HCT116 (cell line): ENCODE measurements around the gene TAS1R2. TPM values are rescaled to one million over a fixed set of nuclear protein-coding genes. Genes with fewer than 3 reads are reported as not detected.

Experiments used
- ATAC-seq: fragments of 200-7000 bp; cut with Tn5 transposase; 2 replicates; pipeline ENCODE4 v1.9.1; 2020; ENCODE audit warnings: mild to moderate bottlenecking, moderate library complexity
- BruUV-seq: library from RNA; stranded (reverse); fragments of 400-500 nt; replicated peaks from 2 replicates; lab custom pipeline; 2021; lab: Mats Ljungman, UMichigan
- CTCF ChIA-PET: fragments of 300-600 bp; sonication (Branson Sonifier 250); formaldehyde crosslinking; loops from one replicate; lab custom pipeline; 2021; ENCODE audit warnings: antibody characterized with exemption; lab: Charles Lee
- POLR2A ChIA-PET: fragments of 300-600, 350-600 bp; sonication (Branson Sonifier 250); formaldehyde crosslinking; loops from one replicate; lab custom pipeline; 2021; ENCODE audit warnings: antibody characterized with exemption; lab: Charles Lee
- RAD21 ChIA-PET, 2 experiments: fragments of 300-600 bp; sonication (Branson Sonifier 250); formaldehyde crosslinking; loops; one replicate each; lab custom pipeline; 2023; ENCODE audit warnings: low total read pairs in 2 of 2; ENCODE audit not compliant: uncharacterized antibody in 2 of 2, unreplicated experiment in 2 of 2, low non-redundant PET in 1 of 2; lab: Charles Lee
- DNase-seq: peaks from one replicate; pipeline ENCODE4 v3.0.0-alpha.2; 2010; ENCODE audit warnings: low read depth, low spot score
- H2AFZ ChIP-seq: fragments of 200-600 bp; shearing (Covaris generic), sonication (generic); 2 replicates; pipeline ENCODE4 v1.6.1; 2017; ENCODE audit warnings: low read depth, mixed run types, mixed read lengths, antibody characterized with exemption, low read length; ENCODE audit not compliant: poor library complexity, severe bottlenecking
- H3K27ac ChIP-seq: 2 replicates; pipeline ENCODE4 v1.5.1; 2012; ENCODE audit warnings: low read depth, low read length
- H3K27me3 ChIP-seq: fragments of 200-600 bp; sonication (generic); 2 replicates; pipeline ENCODE4 v1.6.1; 2016; ENCODE audit warnings: mixed run types, low read length, mixed read lengths; ENCODE audit not compliant: insufficient read depth
- H3K36me3 ChIP-seq, 2 experiments: fragments of 200-500 bp in 1 of 2; fragments of 200-600 bp in 1 of 2; sonication (Bioruptor generic) in 1 of 2; sonication (generic) in 1 of 2; 2 replicates each; pipeline versions ENCODE4 v1.5.1 to v1.6.1; 2014 to 2016; ENCODE audit warnings: low read length in 2 of 2, inconsistent platforms in 1 of 2, mixed read lengths in 1 of 2, mixed run types in 1 of 2; ENCODE audit not compliant: insufficient read depth in 2 of 2, control insufficient read depth in 1 of 2
- H3K4me1 ChIP-seq, 2 experiments: fragments of 200-600 bp in 1 of 2; sonication (generic) in 1 of 2; 2 replicates each; pipeline versions ENCODE4 v1.5.1 to v1.6.1; 2012 to 2017; ENCODE audit warnings: low read length in 2 of 2, inconsistent platforms in 1 of 2, mild to moderate bottlenecking in 1 of 2, mixed read lengths in 1 of 2, mixed run types in 1 of 2, moderate library complexity in 1 of 2; ENCODE audit not compliant: insufficient read depth in 2 of 2, control insufficient read depth in 1 of 2
- H3K4me2 ChIP-seq: fragments of 200-600 bp; sonication (generic); 2 replicates; pipeline ENCODE4 v1.6.1; 2017; ENCODE audit warnings: mixed run types, low read length, mixed read lengths
- H3K4me3 ChIP-seq, 2 experiments: fragments of 200-600 bp in 1 of 2; sonication (generic) in 1 of 2; replicated peaks in 1 of 2; 2 replicates each; pipeline ENCODE4 v1.5.1; 2011 to 2016; ENCODE audit warnings: low read length in 2 of 2, control low read depth in 1 of 2, low read depth in 1 of 2, mild to moderate bottlenecking in 1 of 2, mixed read lengths in 1 of 2, mixed run types in 1 of 2
- H3K79me2 ChIP-seq: fragments of 200-600 bp; sonication (generic); 2 replicates; pipeline ENCODE4 v1.6.1; 2017; ENCODE audit warnings: mild to moderate bottlenecking, mixed run types, low read length, moderate library complexity, mixed read lengths; ENCODE audit not compliant: insufficient read depth
- H3K9ac ChIP-seq: fragments of 200-600 bp; sonication (generic); 2 replicates; pipeline ENCODE4 v1.6.1; 2016; ENCODE audit warnings: low read length, mixed read lengths
- H3K9me2 ChIP-seq: fragments of 200-600 bp; sonication (generic), shearing (Covaris generic); 2 replicates; pipeline ENCODE4 v1.6.1; 2017; ENCODE audit warnings: mixed run types, mild to moderate bottlenecking, moderate library complexity; ENCODE audit not compliant: insufficient read depth
- H3K9me3 ChIP-seq, 2 experiments: fragments of 200-500 bp in 1 of 2; fragments of 200-600 bp in 1 of 2; sonication (Bioruptor generic) in 1 of 2; sonication (generic) in 1 of 2; 2 replicates each; pipeline ENCODE4 v1.6.1; 2014 to 2017; ENCODE audit warnings: low read length in 2 of 2, mixed read lengths in 2 of 2, inconsistent platforms in 1 of 2, low read depth in 1 of 2, mild to moderate bottlenecking in 1 of 2, mixed run types in 1 of 2, moderate library complexity in 1 of 2; ENCODE audit not compliant: control insufficient read depth in 1 of 2, insufficient read depth in 1 of 2
- H4K20me1 ChIP-seq: fragments of 200-600 bp; sonication (generic), shearing (Covaris generic); 2 replicates; pipeline ENCODE4 v1.6.1; 2017; ENCODE audit warnings: mixed run types, mild to moderate bottlenecking, moderate library complexity; ENCODE audit not compliant: insufficient read depth
- ELF1 ChIP-seq: IDR thresholded peaks from 2 replicates; pipeline ENCODE4 v1.6.1; 2012; ENCODE audit warnings: low read depth, borderline replicate concordance
- EZH2 ChIP-seq: fragments of 200-600 bp; sonication (generic); IDR thresholded peaks from 2 replicates; pipeline ENCODE4 v1.6.1; 2017; ENCODE audit warnings: antibody characterized with exemption, mixed run types
- EZH2phosphoT487 ChIP-seq: fragments of 200-600 bp; IDR thresholded peaks from 2 replicates; pipeline ENCODE4 v1.6.1; 2018; ENCODE audit warnings: antibody characterized with exemption, borderline replicate concordance
- POLR2A ChIP-seq: IDR thresholded peaks from 2 replicates; pipeline ENCODE4 v1.7.0; 2011; ENCODE audit warnings: borderline replicate concordance; ENCODE audit not compliant: insufficient read depth, insufficient read length; ENCODE audit errors: extremely low read depth
- POLR2AphosphoS5 ChIP-seq: IDR thresholded peaks from 2 replicates; pipeline ENCODE4 v1.6.1; 2011; ENCODE audit warnings: mild to moderate bottlenecking, low read depth, low read length, moderate library complexity
- RAD21 ChIP-seq: IDR thresholded peaks from 2 replicates; pipeline ENCODE4 v1.6.1; 2012; ENCODE audit warnings: low read depth, mild to moderate bottlenecking
- SIN3A ChIP-seq: IDR thresholded peaks from 2 replicates; pipeline ENCODE4 v1.6.1; 2012; ENCODE audit warnings: low read depth
- SP1 ChIP-seq: IDR thresholded peaks from 2 replicates; pipeline ENCODE4 v1.6.1; 2012; ENCODE audit warnings: low read depth
- TCF7L2 ChIP-seq: IDR thresholded peaks from 2 replicates; pipeline ENCODE4 v1.7.0; 2011; ENCODE audit warnings: borderline replicate concordance, inconsistent platforms; ENCODE audit not compliant: insufficient read depth, insufficient read length; ENCODE audit errors: extremely low read depth
- YY1 ChIP-seq: IDR thresholded peaks from 2 replicates; pipeline ENCODE4 v1.6.1; 2011; ENCODE audit warnings: low read length, low read depth, moderate library complexity, mild to moderate bottlenecking; ENCODE audit not compliant: insufficient replicate concordance; ENCODE audit errors: extremely low read depth
- ZNF274 ChIP-seq: fragments of 200-500 bp; sonication (Bioruptor generic); IDR thresholded peaks from 2 replicates; pipeline ENCODE4 v1.6.1; 2014; ENCODE audit warnings: mild to moderate bottlenecking, low read depth, low read length, inconsistent platforms
- intact Hi-C: fragments of 100-400 bp; cut with micrococcal nuclease; formaldehyde crosslinking; loops from 2 replicates; pipeline ENCODE4 v1.10.0; 2022
- total RNA-seq: library from RNA; stranded (reverse); gene quantifications from one replicate; pipeline ENCODE4 v1.2.1, GENCODE V29; 2021; ENCODE audit not compliant: unreplicated experiment
- TF ChIP-seq, protein P1 (sequence below), 3 experiments: fragments of 200-600 bp in 1 of 3; sonication (generic) in 1 of 3; IDR thresholded peaks in 2 of 3; conservative IDR thresholded peaks in 1 of 3; 2 replicates each; pipeline ENCODE4 v1.5.1; 2012 to 2017; ENCODE audit warnings: low read depth in 2 of 3, low read length in 2 of 3, antibody characterized with exemption in 1 of 3, borderline replicate concordance in 1 of 3, control low read depth in 1 of 3, mild to moderate bottlenecking in 1 of 3, mixed read lengths in 1 of 3, mixed run types in 1 of 3, moderate library complexity in 1 of 3; ENCODE audit not compliant: insufficient read depth in 1 of 3

The TAS1R2 gene
- total RNA-seq, 1 experiment from 2014 or later, result not detected

DNA sequence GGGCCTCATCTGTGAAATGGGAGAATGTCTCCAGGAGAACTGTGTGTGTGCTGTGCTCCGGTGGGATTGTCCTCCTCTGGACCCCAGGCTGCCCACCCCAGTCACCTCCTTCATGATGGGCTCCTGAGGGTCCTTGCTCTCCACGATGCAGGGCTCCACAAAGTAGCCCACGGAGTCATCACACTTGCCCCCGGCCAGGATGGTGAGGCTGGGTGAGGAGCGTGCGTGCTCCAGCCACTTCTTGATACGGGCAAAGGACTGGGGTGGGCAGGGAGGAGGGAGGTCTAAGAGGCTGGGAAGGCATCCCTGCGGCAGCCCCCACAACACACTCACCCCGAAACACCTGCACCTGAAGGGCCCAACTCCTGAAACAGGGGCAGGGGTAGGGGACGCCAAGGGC lies 16.8 kb upstream of the TAS1R2 start:
- Histone ChIP-seq H3K4me1 (peaks cover 0 to 6% of the 10 kb centered on the region in 2 experiments; a peak in 1 of 4 replicates), H3K36me3 (no peaks in the 10 kb centered on the region), H4K20me1 (no peaks in the 10 kb centered on the region), H3K79me2 (no peaks in the 10 kb centered on the region), H3K9ac (no peak overlapping the region), H3K9me2 (no peaks in the 10 kb centered on the region), H3K4me2 (no peak overlapping the region), H3K9me3 (no peaks in the 10 kb centered on the region), H3K4me3 (no peak overlapping the region), H2AFZ (no peak overlapping the region), H3K27ac (no peak overlapping the region), H3K27me3 (no peaks in the 10 kb centered on the region)
- TF ChIP-seq ZNF274, result no peak
- TF ChIP-seq EZH2, result no peak
- TF ChIP-seq EZH2phosphoT487, result no peak
- no peak for TF ChIP-seq POLR2A
- no peak for TF ChIP-seq SP1
- no peak for TF ChIP-seq ELF1
- no peak for TF ChIP-seq RAD21
- no peak for TF ChIP-seq SIN3A
- no peak for TF ChIP-seq YY1
- TF ChIP-seq POLR2AphosphoS5, result no peak
- TF ChIP-seq, protein P1, sequence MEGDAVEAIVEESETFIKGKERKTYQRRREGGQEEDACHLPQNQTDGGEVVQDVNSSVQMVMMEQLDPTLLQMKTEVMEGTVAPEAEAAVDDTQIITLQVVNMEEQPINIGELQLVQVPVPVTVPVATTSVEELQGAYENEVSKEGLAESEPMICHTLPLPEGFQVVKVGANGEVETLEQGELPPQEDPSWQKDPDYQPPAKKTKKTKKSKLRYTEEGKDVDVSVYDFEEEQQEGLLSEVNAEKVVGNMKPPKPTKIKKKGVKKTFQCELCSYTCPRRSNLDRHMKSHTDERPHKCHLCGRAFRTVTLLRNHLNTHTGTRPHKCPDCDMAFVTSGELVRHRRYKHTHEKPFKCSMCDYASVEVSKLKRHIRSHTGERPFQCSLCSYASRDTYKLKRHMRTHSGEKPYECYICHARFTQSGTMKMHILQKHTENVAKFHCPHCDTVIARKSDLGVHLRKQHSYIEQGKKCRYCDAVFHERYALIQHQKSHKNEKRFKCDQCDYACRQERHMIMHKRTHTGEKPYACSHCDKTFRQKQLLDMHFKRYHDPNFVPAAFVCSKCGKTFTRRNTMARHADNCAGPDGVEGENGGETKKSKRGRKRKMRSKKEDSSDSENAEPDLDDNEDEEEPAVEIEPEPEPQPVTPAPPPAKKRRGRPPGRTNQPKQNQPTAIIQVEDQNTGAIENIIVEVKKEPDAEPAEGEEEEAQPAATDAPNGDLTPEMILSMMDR (IDR thresholded peaks at IDR 0.05 in 2 of 3, conservative IDR thresholded peaks at IDR 0.05 in 1 of 3; ENCODE audit: borderline replicate concordance in 1 of 3, insufficient read depth in 1 of 3, low read depth in 2 of 3, low read length in 2 of 3), result no peak
- TF ChIP-seq TCF7L2, result no peak
- ChIA-PET CTCF (interaction anchor here (1.2 to 4.4 kb wide), 4 partner anchors 8 to 295 kb away, joined by 3 to 61 read pairs (median 12); no protein-coding TSS in a partner anchor), POLR2A (no interaction called here), RAD21 (interaction anchor here in 1 of 2 experiments (1.6 kb wide), 1 partner anchor 279 kb away, joined by 13 read pairs; no protein-coding TSS in a partner anchor)
- BruUV-seq, result no TSS peak
- ATAC-seq (no peak), DNase-seq (no peak)
- intact Hi-C loops, result no loop called here
